GM12878 (cell line): ENCODE data around the gene KLHL3. TPM values are rescaled to one million over a fixed set of nuclear protein-coding genes. Genes with fewer than 3 reads are reported as not detected.

Experiments
- ATAC-seq: fragments of 200-7000 bp; cut with Tn5 transposase; 3 replicates; pipeline ENCODE4 v1.9.1; 2020; ENCODE audit warnings: mild to moderate bottlenecking, moderate library complexity
- BruUV-seq: library from RNA; stranded (reverse); fragments of 400-500 nt; replicated peaks from 2 replicates; lab custom pipeline; 2021; lab: Mats Ljungman, UMichigan
- CTCF ChIA-PET: fragments of 300-600 bp; sonication (Branson Sonifier 250); formaldehyde crosslinking; extraction: SDS; loops from one replicate; lab custom pipeline; 2021; ENCODE audit warnings: inconsistent platforms; lab: Yijun Ruan, JAX
- POLR2A ChIA-PET: fragments of 350-600 bp; formaldehyde crosslinking; extraction: SDS; loops from one replicate; lab custom pipeline; 2021; ENCODE audit warnings: inconsistent platforms; lab: Charles Lee
- RAD21 ChIA-PET: fragments of 300-600 bp; sonication (Branson Sonifier 250); formaldehyde crosslinking; loops from one replicate; lab custom pipeline; 2023; ENCODE audit warnings: antibody characterized with exemption; ENCODE audit not compliant: unreplicated experiment; lab: Charles Lee
- SMC1A ChIA-PET: fragments of 300-600 bp; sonication (Branson Sonifier 250); formaldehyde crosslinking; loops from one replicate; lab custom pipeline; 2023; ENCODE audit not compliant: unreplicated experiment, uncharacterized antibody; lab: Charles Lee
- DNase-seq: peaks from one replicate; pipeline ENCODE4 v3.0.0-alpha.2; 2011; ENCODE audit warnings: low read depth, low spot score
- FAIRE-seq: peaks from 3 replicates; lab custom pipeline; 2011; peaks lifted over from hg19 to GRCh38; lab: Jason Lieb, UNC
- H2AFZ ChIP-seq: 2 replicates; pipeline ENCODE4 v1.6.0; 2011; ENCODE audit warnings: low read depth, low read length, control low read depth; ENCODE audit not compliant: control insufficient read depth
- H3K27ac ChIP-seq: 2 replicates; pipeline ENCODE4 v1.5.1; 2011; ENCODE audit warnings: control low read depth; ENCODE audit not compliant: control insufficient read depth, insufficient read depth
- H3K27me3 ChIP-seq, 2 experiments: replicated peaks in 1 of 2; 2 replicates each; pipeline versions ENCODE4 v1.6.0 to v1.6.1; 2011; ENCODE audit warnings: low read length in 1 of 2; ENCODE audit not compliant: control insufficient read depth in 2 of 2, insufficient read depth in 2 of 2
- H3K36me3 ChIP-seq, 2 experiments: 2 replicates each; pipeline ENCODE4 v1.5.1; 2011; ENCODE audit warnings: low read length in 1 of 2; ENCODE audit not compliant: control insufficient read depth in 2 of 2, insufficient read depth in 2 of 2
- H3K4me1 ChIP-seq: 2 replicates; pipeline ENCODE4 v1.6.1; 2011; ENCODE audit warnings: mild to moderate bottlenecking, low read length, moderate library complexity, mixed read lengths; ENCODE audit not compliant: control insufficient read depth, insufficient read depth
- H3K4me2 ChIP-seq: 2 replicates; pipeline ENCODE4 v1.6.0; 2011; ENCODE audit warnings: control low read depth; ENCODE audit not compliant: control insufficient read depth, insufficient read depth
- H3K4me3 ChIP-seq: fragments of 200-600 bp; sonication (generic); 2 replicates; pipeline ENCODE4 v1.5.1; 2016
- H3K79me2 ChIP-seq: 2 replicates; pipeline ENCODE4 v1.6.0; 2011; ENCODE audit warnings: low read length; ENCODE audit not compliant: control insufficient read depth, insufficient read depth
- H3K9ac ChIP-seq: 2 replicates; pipeline ENCODE4 v1.8.0; 2011; ENCODE audit warnings: low read length, control low read depth, mixed read lengths; ENCODE audit not compliant: control insufficient read depth, insufficient read depth
- H3K9me3 ChIP-seq: replicated peaks from 3 replicates; pipeline ENCODE4 v1.5.1; 2011; ENCODE audit warnings: mild to moderate bottlenecking, low read length; ENCODE audit not compliant: control insufficient read depth, insufficient read depth
- H4K20me1 ChIP-seq: 2 replicates; pipeline ENCODE4 v1.6.0; 2011; ENCODE audit not compliant: control insufficient read depth, insufficient read depth
- ATF3 ChIP-seq: IDR thresholded peaks from 2 replicates; pipeline ENCODE4 v1.6.1; 2011; ENCODE audit warnings: low read depth, mild to moderate bottlenecking, low read length, moderate library complexity, borderline replicate concordance; ENCODE audit errors: extremely low read depth
- CBX5 ChIP-seq: sonication (generic); IDR thresholded peaks from 2 replicates; pipeline ENCODE4 v1.6.1; 2016; ENCODE audit warnings: low read depth, moderate library complexity, mild to moderate bottlenecking, inconsistent platforms
- E2F8 ChIP-seq: fragments of 450-650 bp; IDR thresholded peaks from 2 replicates; pipeline ENCODE4 v1.6.1; 2018; ENCODE audit warnings: mild to moderate bottlenecking, low read depth, moderate library complexity; ENCODE audit not compliant: partially characterized antibody
- EP300 ChIP-seq, 2 experiments: fragments of 150-350 bp in 1 of 2; IDR thresholded peaks; 2 replicates each; pipeline ENCODE4 v1.6.1; 2011 to 2012; ENCODE audit warnings: low read depth in 2 of 2, low read length in 2 of 2, borderline replicate concordance in 1 of 2, improper control_type of control experiment in 1 of 2, inconsistent platforms in 1 of 2; ENCODE audit not compliant: control insufficient read depth in 1 of 2
- FOS ChIP-seq: IDR thresholded peaks from 3 replicates; pipeline ENCODE4 v1.6.1; 2011; ENCODE audit warnings: borderline replicate concordance; ENCODE audit not compliant: insufficient read length; ENCODE audit errors: extremely low read depth
- HDGF ChIP-seq: fragments of 450-650 bp; IDR thresholded peaks from 2 replicates; pipeline ENCODE4 v1.6.1; 2016; ENCODE audit warnings: antibody characterized with exemption
- JUNB ChIP-seq: IDR thresholded peaks from 2 replicates; pipeline ENCODE4 v1.6.1; 2016; ENCODE audit warnings: antibody characterized with exemption, mild to moderate bottlenecking
- KAT2A ChIP-seq: conservative IDR thresholded peaks from 2 replicates; pipeline ENCODE4 v1.6.1; 2011; ENCODE audit warnings: low read depth, low read length; ENCODE audit not compliant: control insufficient read depth
- POLR2AphosphoS2 ChIP-seq: IDR thresholded peaks from 2 replicates; pipeline ENCODE4 v1.6.1; 2011; ENCODE audit warnings: low read depth, mild to moderate bottlenecking, low read length, improper control_type of control experiment, moderate library complexity
- SREBF1 ChIP-seq: IDR thresholded peaks from 2 replicates; pipeline ENCODE4 v1.6.1; 2012; ENCODE audit warnings: mild to moderate bottlenecking, low read length
- STAT3 ChIP-seq: IDR thresholded peaks from 2 replicates; pipeline ENCODE4 v1.6.1; 2011; ENCODE audit warnings: low read depth, low read length, improper control_type of control experiment
- TARDBP ChIP-seq: IDR thresholded peaks from 2 replicates; pipeline ENCODE4 v1.6.1; 2016; ENCODE audit warnings: borderline replicate concordance
- WGBS: methylation state at CpG from one replicate; pipeline ENCODE4 v1.1.6; 2016; ENCODE audit warnings: low lambda C conversion rate; ENCODE audit not compliant: insufficient replicate concordance, insufficient coverage; ENCODE audit errors: missing lambda C conversion rate; 5-methylcytosine and 5-hydroxymethylcytosine counted together
- in situ Hi-C: fragments of 300-500 bp; cut with MboI; formaldehyde crosslinking; loops from 9 replicates; pipeline ENCODE4 v1.14.3; 2018; ENCODE audit warnings: mixed read lengths
- intact Hi-C: fragments of 100-400 bp; cut with micrococcal nuclease; formaldehyde crosslinking; loops from one replicate; pipeline ENCODE4 v1.14.2; 2022; ENCODE audit not compliant: unreplicated experiment
- polyA plus RNA-seq, 11 experiments: library from polyadenylated mRNA; depleted of rRNA in 4 of 11; unstranded in 6 of 11; stranded (reverse) in 5 of 11; fragments of >200 nt; fragmentation: Nextera tagmentation in 4 of 11; fragmentation: Illumina TruSeq in 1 of 11; extraction: Ambion mirVana in 4 of 11; extraction: Trizol in 1 of 11; gene quantifications; 1 replicate in 1 of 11; 2 replicates in 10 of 11; pipeline versions ENCODE4 v1.2.1 to v1.2.3, GENCODE V29; 2011 to 2016; ENCODE audit warnings: inconsistent platforms in 2 of 11, missing spikeins in 2 of 11, low read depth in 1 of 11
- total RNA-seq, 4 experiments: library from RNA; depleted of rRNA in 3 of 4; stranded (reverse); fragments of >200 nt in 3 of 4; fragmentation: Illumina TruSeq in 1 of 4; extraction: Trizol in 1 of 4; gene quantifications; 2 replicates each; pipeline versions ENCODE4 v1.2.1 to v1.2.3, GENCODE V29; 2013 to 2021

The KLHL3 gene
- total and polyA plus RNA-seq, 10 of the 15 experiments (the other 5 are each of a cell fraction or from before 2014, with no cell fraction given), result 1.7 to 11.7 (median 5.6) TPM

DNA sequence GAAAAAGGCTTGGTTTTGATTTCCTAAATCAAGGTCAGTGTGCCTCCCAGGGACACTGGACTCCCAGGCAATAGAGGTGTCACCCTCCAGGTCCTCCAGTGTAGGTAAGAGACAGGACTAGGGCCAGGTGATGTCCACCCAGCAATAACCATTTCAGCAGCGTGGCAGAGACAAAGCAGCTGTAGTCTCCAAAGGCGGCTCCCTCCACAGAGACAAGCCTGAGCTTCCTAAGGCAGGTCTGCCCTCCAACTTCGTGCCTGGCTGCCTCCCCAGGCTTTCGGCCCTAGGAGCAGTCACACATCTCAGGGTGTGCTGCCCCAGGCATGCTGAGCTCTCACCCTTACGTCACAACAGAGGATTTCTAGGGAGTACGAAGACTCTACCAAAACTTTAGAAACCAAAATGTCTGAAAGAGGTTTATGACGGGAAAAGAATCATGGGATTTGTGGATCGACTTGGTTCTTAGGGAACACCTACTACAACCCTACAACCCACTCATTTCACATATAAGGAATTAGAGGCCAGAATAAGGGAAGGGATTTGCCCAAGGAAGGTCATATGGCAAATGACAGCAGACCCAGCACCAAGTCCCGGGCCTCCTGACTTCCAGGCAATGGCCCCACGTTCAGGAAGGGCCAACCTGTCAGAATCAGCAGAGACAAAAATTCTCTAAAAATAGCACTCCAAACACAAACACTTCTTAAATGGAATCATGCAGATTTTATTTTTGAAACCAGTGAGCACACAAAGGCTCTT lies 105.5 kb downstream of the KLHL3 start:
- Histone ChIP-seq H3K4me2 (no peak overlapping the region), H3K4me1 (no peaks in the 10 kb centered on the region), H3K4me3 (no peak overlapping the region), H2AFZ (no peak overlapping the region), H3K36me3 (no peaks in the 10 kb centered on the region; a peak in 1 of 4 replicates), H4K20me1 (no peaks in the 10 kb centered on the region), H3K27me3 (no peaks in the 10 kb centered on the region), H3K9me3 (no peaks in the 10 kb centered on the region), H3K9ac (no peak overlapping the region), H3K79me2 (no peaks in the 10 kb centered on the region), H3K27ac (no peak overlapping the region)
- BruUV-seq, result no TSS peak
- DNase-seq (no peak), ATAC-seq (no peak; the same call in 2 of the 3 replicates), FAIRE-seq (no peak)
- WGBS, result 63% methylated on average over 10 of the region's 10 CpGs
- ChIA-PET POLR2A (interaction anchor here (1.1 kb wide), 1 partner anchor 112 kb away, joined by 8 read pairs; no protein-coding TSS in a partner anchor), CTCF (interaction anchor here (0.6 to 10.5 kb wide), 26 partner anchors 10 to 503 kb away, joined by 3 to 195 read pairs (median 6); partner anchors contain the start of gene KLHL3), RAD21 (interaction anchor here (1.1 to 7.5 kb wide), 10 partner anchors 10 to 258 kb away, joined by 3 to 101 read pairs (median 5); partner anchors contain the start of gene KLHL3), SMC1A (interaction anchor here (0.7 to 10.8 kb wide), 11 partner anchors 10 to 503 kb away, joined by 3 to 106 read pairs (median 5); partner anchors contain the start of gene KLHL3)
- intact Hi-C loops (no loop called here), in situ Hi-C loops (loop anchor here (10.0 kb wide), 1 partner anchor 434 kb away; no protein-coding TSS in a partner anchor)
- TF ChIP-seq FOS (no peak), KAT2A (no peak), ATF3 (no peak), STAT3 (no peak), EP300 (IDR thresholded peaks at IDR 0.05; ENCODE audit: borderline replicate concordance in 1 of 2, control insufficient read depth in 1 of 2, low read depth in 2 of 2, low read length in 2 of 2) (no peak), CBX5 (no peak), POLR2AphosphoS2 (no peak), E2F8 (no peak), HDGF (no peak), SREBF1 (no peak), JUNB (no peak), TARDBP (no peak)
